HepG2 (cell line): ENCODE data around the gene ADGRV1. TPM values are rescaled to one million over a fixed set of nuclear protein-coding genes. Genes with fewer than 3 reads are reported as not detected.

Experiments used
- ATAC-seq: fragments of 200-7000 bp; cut with Tn5 transposase; 3 replicates; pipeline ENCODE4 v1.9.1; 2020; ENCODE audit warnings: mild to moderate bottlenecking, moderate library complexity
- BruUV-seq: library from RNA; stranded (reverse); fragments of 400-500 nt; replicated peaks from 2 replicates; lab custom pipeline; 2021; lab: Mats Ljungman, UMichigan
- CTCF ChIA-PET: fragments of 300-600 bp; formaldehyde crosslinking; extraction: SDS; loops from one replicate; lab custom pipeline; 2021; ENCODE audit warnings: low total read pairs, inconsistent platforms, low intra/inter-chr PET ratio; lab: Yijun Ruan, JAX
- POLR2A ChIA-PET: fragments of 350-600 bp; sonication (Branson Sonifier 250); formaldehyde crosslinking; loops from one replicate; lab custom pipeline; 2020; ENCODE audit warnings: antibody characterized with exemption, inconsistent platforms; lab: Yijun Ruan, JAX
- DNase-seq: peaks from one replicate; pipeline ENCODE4 v3.0.0-alpha.2; 2015; ENCODE audit warnings: low spot score
- FAIRE-seq: peaks from 3 replicates; lab custom pipeline; 2011; peaks lifted over from hg19 to GRCh38; lab: Jason Lieb, UNC
- H2AFZ ChIP-seq: one replicate; pipeline ENCODE4 v1.6.1; 2011; ENCODE audit warnings: low read length, inconsistent platforms
- H3K27ac ChIP-seq: fragments of 300-600 bp; 3 replicates; pipeline ENCODE4 v1.8.0; 2011; ENCODE audit warnings: mixed run types, mild to moderate bottlenecking, mixed read lengths, low read length, inconsistent platforms; ENCODE audit not compliant: insufficient read depth; ENCODE audit errors: extremely low read length
- H3K27me3 ChIP-seq, 2 experiments: fragments of 200-600 bp in 1 of 2; 2 replicates in 1 of 2; 3 replicates in 1 of 2; pipeline versions ENCODE4 v1.6.0 to v1.8.0; 2011; ENCODE audit warnings: low read length in 2 of 2, mild to moderate bottlenecking in 2 of 2, moderate library complexity in 2 of 2, inconsistent platforms in 1 of 2; ENCODE audit not compliant: insufficient read depth in 2 of 2, control insufficient read depth in 1 of 2
- H3K36me3 ChIP-seq, 2 experiments: fragments of 200-600 bp in 1 of 2; replicated peaks in 1 of 2; 2 replicates in 1 of 2; 3 replicates in 1 of 2; pipeline versions ENCODE4 v1.5.1 to v1.8.0; 2011; ENCODE audit warnings: low read length in 2 of 2, inconsistent platforms in 1 of 2; ENCODE audit not compliant: insufficient read depth in 2 of 2, control insufficient read depth in 1 of 2
- H3K4me1 ChIP-seq: 2 replicates; pipeline ENCODE4 v1.5.1; 2012; ENCODE audit warnings: low read length, inconsistent platforms; ENCODE audit not compliant: insufficient read depth
- H3K4me2 ChIP-seq: 2 replicates; pipeline ENCODE4 v1.6.0; 2011; ENCODE audit warnings: low read depth, low read length, inconsistent platforms
- H3K4me3 ChIP-seq, 3 experiments: fragments of 200-600 bp in 1 of 3; sonication (generic), shearing (Covaris generic) in 1 of 3; replicated peaks in 1 of 3; 2 replicates each; pipeline ENCODE4 v1.5.1; 2011 to 2016; ENCODE audit warnings: low read length in 3 of 3, inconsistent platforms in 2 of 3, low read depth in 2 of 3, mild to moderate bottlenecking in 2 of 3, control low read depth in 1 of 3, mixed read lengths in 1 of 3; ENCODE audit not compliant: insufficient read depth in 1 of 3
- H3K79me2 ChIP-seq: one replicate; pipeline ENCODE4 v1.6.1; 2011; ENCODE audit warnings: low read length, inconsistent platforms; ENCODE audit not compliant: insufficient read depth
- H3K9ac ChIP-seq: 2 replicates; pipeline ENCODE4 v1.6.0; 2011; ENCODE audit warnings: mild to moderate bottlenecking, low read depth, low read length, inconsistent platforms; ENCODE audit not compliant: insufficient read depth
- H3K9me3 ChIP-seq: 2 replicates; pipeline ENCODE4 v1.5.1; 2012; ENCODE audit warnings: mild to moderate bottlenecking, low read length
- H4K20me1 ChIP-seq: 2 replicates; pipeline ENCODE4 v1.6.0; 2011; ENCODE audit warnings: inconsistent platforms, mild to moderate bottlenecking, low read length, moderate library complexity; ENCODE audit not compliant: insufficient read depth
- ADNP ChIP-seq: sonication (generic); formaldehyde crosslinking; IDR thresholded peaks from 2 replicates; pipeline ENCODE4 v1.4.0; 2020; ENCODE audit warnings: missing genetic modification reagents
- HMGXB4 ChIP-seq, 2 experiments: sonication (generic) in 1 of 2; formaldehyde crosslinking in 1 of 2; IDR thresholded peaks; 2 replicates each; pipeline versions ENCODE4 v1.4.0 to v1.6.1; 2018 to 2020; ENCODE audit warnings: missing genetic modification reagents in 2 of 2, borderline replicate concordance in 1 of 2, low read depth in 1 of 2, mild to moderate bottlenecking in 1 of 2, missing biosample characterization in 1 of 2
- MLX ChIP-seq: IDR thresholded peaks from 2 replicates; pipeline ENCODE4 v1.6.1; 2016
- POLR2AphosphoS2 ChIP-seq: IDR thresholded peaks from 2 replicates; pipeline ENCODE4 v1.6.1; 2011; ENCODE audit warnings: low read depth, low read length, improper control_type of control experiment
- SP1 ChIP-seq, 2 experiments: fragments of 450-650 bp in 1 of 2; sonication (generic) in 1 of 2; formaldehyde crosslinking in 1 of 2; IDR thresholded peaks; 2 replicates each; pipeline versions ENCODE4 v1.4.0 to v1.6.1; 2016 to 2020; ENCODE audit warnings: missing genetic modification reagents in 1 of 2
- THRA ChIP-seq: sonication (generic); formaldehyde crosslinking; IDR thresholded peaks from 2 replicates; pipeline ENCODE4 v1.4.0; 2020; ENCODE audit warnings: missing genetic modification reagents, borderline replicate concordance
- ZNF263 ChIP-seq: sonication (generic); formaldehyde crosslinking; IDR thresholded peaks from 2 replicates; pipeline ENCODE4 v1.4.0; 2020; ENCODE audit warnings: missing genetic modification reagents
- ZNF496 ChIP-seq: sonication (generic); formaldehyde crosslinking; IDR thresholded peaks from 2 replicates; pipeline ENCODE4 v1.8.1; 2023; ENCODE audit warnings: mild to moderate bottlenecking, moderate library complexity, missing genetic modification reagents; ENCODE audit not compliant: insufficient replicate concordance
- ZNF691 ChIP-seq: sonication (generic); formaldehyde crosslinking; IDR thresholded peaks from 2 replicates; pipeline ENCODE4 v1.4.0; 2020; ENCODE audit warnings: missing genetic modification reagents, low read depth, mild to moderate bottlenecking, borderline replicate concordance
- WGBS: methylation state at CpG from one replicate; pipeline ENCODE4 v1.1.6; 2017; ENCODE audit warnings: low lambda C conversion rate; 5-methylcytosine and 5-hydroxymethylcytosine counted together
- in situ Hi-C: cut with HindIII; loops from 2 replicates; pipeline ENCODE4 v1.10.0; 2017; ENCODE audit warnings: low pct_unique_long_range_greater_than_20kb; ENCODE audit not compliant: extremely low pct_ligation_motif_present
- intact Hi-C: fragments of 100-400 bp; cut with micrococcal nuclease; formaldehyde crosslinking; loops from one replicate; pipeline ENCODE4 v1.10.0; 2022; ENCODE audit not compliant: unreplicated experiment
- polyA plus RNA-seq, 8 experiments: library from polyadenylated mRNA; depleted of rRNA in 3 of 8; stranded (reverse) in 7 of 8; unstranded in 1 of 8; fragments of >200 nt; fragmentation: Illumina TruSeq in 4 of 8; extraction: Trizol in 4 of 8; gene quantifications; 2 replicates each; pipeline versions ENCODE4 v1.2.1 to v1.2.3, GENCODE V29; 2011 to 2016; ENCODE audit warnings: low read depth in 4 of 8, missing spikeins in 1 of 8, mixed read lengths in 1 of 8; ENCODE audit not compliant: insufficient read depth in 1 of 8
- total RNA-seq, 5 experiments: library from RNA; depleted of rRNA; stranded (reverse); fragments of >200 nt; fragmentation: Illumina TruSeq; extraction: Trizol; gene quantifications; 2 replicates each; pipeline ENCODE4 v1.2.3, GENCODE V29; 2016; ENCODE audit warnings: low read depth in 1 of 5

The ADGRV1 gene
- total and polyA plus RNA-seq, 2 of the 13 experiments (the other 11 are each of a cell fraction or from before 2014, with no cell fraction given): 1.7 to 3.9 TPM

GRCh38 chr5:91186101-91186500 lies 627.5 kb downstream of the ADGRV1 start:
- Histone ChIP-seq H4K20me1 (no peaks in the 10 kb centered on the region), H2AFZ (no peak overlapping the region), H3K27me3 (0 out of 5 replicates have a peak, but pooled peaks cover 0 to 4% of the 10 kb centered on the region in 2 experiments), H3K27ac (no peak overlapping the region), H3K9ac (no peak overlapping the region), H3K4me3 (no peak overlapping the region), H3K36me3 (no peaks in the 10 kb centered on the region), H3K4me1 (no peaks in the 10 kb centered on the region)
- POLR2A ChIA-PET: no interaction called here
- BruUV-seq: no TSS peak
- intact Hi-C loops: no loop called here
- WGBS: 21% methylated on average over 5 of the region's 5 CpGs
- no peak for FAIRE-seq
- TF ChIP-seq ZNF691 (no peak), MLX (CRISPR knock-in tag) (no peak), THRA (CRISPR knock-in tag) (no peak), SP1 (IDR thresholded peaks at IDR 0.05) (no peak), SP1 (CRISPR knock-in tag; IDR thresholded peaks at IDR 0.05) (no peak), POLR2AphosphoS2 (no peak), ZNF263 (CRISPR knock-in tag) (no peak), ZNF496 (CRISPR knock-in tag) (no peak), ADNP (CRISPR knock-in tag) (no peak), HMGXB4 (CRISPR knock-in tag; IDR thresholded peaks at IDR 0.05; ENCODE audit: borderline replicate concordance in 1 of 2, low read depth in 1 of 2) (no peak)
- TF ChIP-seq, all 625 proteins: peak for 0
- in situ Hi-C loops: no loop called here
- Histone ChIP-seq H3K9me3 (no peaks in the 10 kb centered on the region), H3K4me2 (no peak overlapping the region), H3K79me2 (no peaks in the 10 kb centered on the region)
- CTCF ChIA-PET: no interaction called here
- ATAC-seq: no peak
- DNase-seq: no peak
